Measurements from ENCODE around the gene COL18A1.

COL18A1 gene

GRCh38 chr21:45393021-45393420 is 11.9 kb upstream of the COL18A1 start:
- no peak for TF ChIP-seq CTCF (conservative IDR thresholded peaks at IDR 0.05; ENCODE audit: low read depth, low read length)
- no peak overlapping the region for H3K4me3 ChIP-seq (ENCODE audit: low read length)
- DNase-seq (ENCODE audit: low read depth) = no peak

- DNase-seq (ENCODE audit: low read depth) = no peak
- TF ChIP-seq CTCF (conservative IDR thresholded peaks at IDR 0.05; ENCODE audit: low read depth, low read length) = no peak
- H3K4me3 ChIP-seq (ENCODE audit: low read length) = no peak overlapping the region
These were observed 10.9 kb upstream of the COL18A1 start for GRCh38 chr21:45393833-45394638.

GRCh38 chr21:45396620-45396995 is 8.4 kb upstream of the COL18A1 start:
- DNase-seq (ENCODE audit: low read depth) = no peak
- no peak overlapping the region for H3K4me3 ChIP-seq (ENCODE audit: low read length)
- TF ChIP-seq CTCF (conservative IDR thresholded peaks at IDR 0.05; ENCODE audit: low read depth, low read length) = no peak

- no peak overlapping the region for H3K4me3 ChIP-seq (ENCODE audit: low read length)
- TF ChIP-seq CTCF (conservative IDR thresholded peaks at IDR 0.05; ENCODE audit: low read depth, low read length) = no peak
- no peak for DNase-seq (ENCODE audit: low read depth)
These were observed 7.6 kb upstream of the COL18A1 start for GRCh38 chr21:45397381-45397780.

- no peak for TF ChIP-seq CTCF (conservative IDR thresholded peaks at IDR 0.05; ENCODE audit: low read depth, low read length)
- no peak for DNase-seq (ENCODE audit: low read depth)
These were observed 3.9 kb upstream of the COL18A1 start for GRCh38 chr21:45401054-45401518.

GRCh38 chr21:45401916-45402900 is 2.8 kb upstream of the COL18A1 start:
- DNase-seq (ENCODE audit: low read depth) = no peak
- no peak overlapping the region for H3K4me3 ChIP-seq (ENCODE audit: low read length)
- TF ChIP-seq CTCF (conservative IDR thresholded peaks at IDR 0.05; ENCODE audit: low read depth, low read length) = no peak

More at GRCh38 chr21:45401054-45401518, 3.9 kb upstream of the COL18A1 start:
- H3K4me3 ChIP-seq (ENCODE audit: low read length) = no peak overlapping the region

Measured in retinal pigment epithelial cell (primary cell).